GM23338 (cell line): Measurements from ENCODE around the gene SLC39A11. TPM values are rescaled to one million over a fixed set of nuclear protein-coding genes. Genes with fewer than 3 reads are reported as not detected.

Experiments
- ATAC-seq: fragments of 200-7000 bp; cut with Tn5 transposase; 3 replicates; pipeline ENCODE4 v1.9.1; 2020
- DNase-seq: peaks from one replicate; pipeline ENCODE4 v3.0.0-alpha.2; 2015; ENCODE audit warnings: low spot score
- H2AFZ ChIP-seq: fragments of 200-600 bp; sonication (generic); 2 replicates; pipeline ENCODE4 v1.8.0; 2016; ENCODE audit warnings: antibody characterized with exemption, mild to moderate bottlenecking, moderate library complexity
- H3F3A ChIP-seq: fragments of 200-600 bp; sonication (generic); replicated peaks from 2 replicates; pipeline ENCODE4 v1.8.0; 2017; ENCODE audit warnings: antibody characterized with exemption, mixed run types, low read depth
- H3K27ac ChIP-seq: fragments of 200-600 bp; sonication (generic); 2 replicates; pipeline ENCODE4 v1.6.1; 2016; ENCODE audit warnings: low read depth
- H3K27me3 ChIP-seq: fragments of 200-600 bp; sonication (generic); 2 replicates; pipeline ENCODE4 v1.8.0; 2016; ENCODE audit warnings: mild to moderate bottlenecking, mixed run types, moderate library complexity; ENCODE audit not compliant: insufficient read depth
- H3K36me3 ChIP-seq: fragments of 200-600 bp; sonication (generic); 2 replicates; pipeline ENCODE4 v1.8.0; 2016; ENCODE audit warnings: mild to moderate bottlenecking; ENCODE audit not compliant: insufficient read depth
- H3K4me1 ChIP-seq: fragments of 200-600 bp; sonication (generic); 2 replicates; pipeline ENCODE4 v1.8.0; 2016; ENCODE audit warnings: mild to moderate bottlenecking, moderate library complexity; ENCODE audit not compliant: insufficient read depth
- H3K4me2 ChIP-seq: fragments of 200-600 bp; sonication (generic); 2 replicates; pipeline ENCODE4 v1.7.1; 2017; ENCODE audit warnings: mixed run types
- H3K4me3 ChIP-seq: fragments of 200-600 bp; sonication (generic); 2 replicates; pipeline ENCODE4 v1.6.1; 2016; ENCODE audit warnings: mixed run types
- H3K79me2 ChIP-seq: fragments of 200-600 bp; sonication (generic); replicated peaks from 2 replicates; pipeline ENCODE4 v1.8.0; 2017; ENCODE audit warnings: mild to moderate bottlenecking; ENCODE audit not compliant: insufficient read depth
- H3K9me2 ChIP-seq: fragments of 200-600 bp; sonication (generic); 2 replicates; pipeline ENCODE4 v1.8.0; 2017; ENCODE audit not compliant: insufficient read depth
- H4K20me1 ChIP-seq: fragments of 200-600 bp; sonication (generic); replicated peaks from 2 replicates; pipeline ENCODE4 v1.8.0; 2017; ENCODE audit warnings: mild to moderate bottlenecking; ENCODE audit not compliant: insufficient read depth
- H3K27ac Mint-ChIP-seq: 2 replicates; pipeline ENCODE4 v1.8.0; 2020; ENCODE audit warnings: inconsistent platforms, mild to moderate bottlenecking, moderate library complexity, mixed read lengths
- H3K27me3 Mint-ChIP-seq: 3 replicates; pipeline ENCODE4 v1.8.0; 2022; ENCODE audit warnings: low read depth, mild to moderate bottlenecking, moderate library complexity, mixed read lengths, inconsistent platforms; ENCODE audit not compliant: insufficient read depth, poor library complexity
- H3K36me3 Mint-ChIP-seq: 3 replicates; pipeline ENCODE4 v1.8.0; 2021; ENCODE audit warnings: low read depth, mild to moderate bottlenecking, inconsistent platforms, moderate library complexity, mixed read lengths
- H3K4me1 Mint-ChIP-seq: 3 replicates; pipeline ENCODE4 v1.8.0; 2020; ENCODE audit warnings: mild to moderate bottlenecking, inconsistent platforms, mixed read lengths
- H3K4me3 Mint-ChIP-seq: 3 replicates; pipeline ENCODE4 v1.8.0; 2021; ENCODE audit warnings: moderate library complexity, mild to moderate bottlenecking, inconsistent platforms, mixed read lengths
- H3K9me3 Mint-ChIP-seq: 3 replicates; pipeline ENCODE4 v1.8.0; 2020; ENCODE audit warnings: moderate library complexity, mild to moderate bottlenecking, inconsistent platforms, mixed read lengths
- CREB1 ChIP-seq: fragments of 250-450 bp; sonication (Bioruptor Pico); IDR thresholded peaks from 2 replicates; pipeline ENCODE4 v1.5.0; 2020; ENCODE audit warnings: low read depth, mild to moderate bottlenecking, moderate library complexity
- EZH2 ChIP-seq: fragments of 200-600 bp; sonication (generic); IDR thresholded peaks from one replicate; pipeline ENCODE4 v1.8.0; 2017; ENCODE audit warnings: antibody characterized with exemption, mild to moderate bottlenecking, low read depth; ENCODE audit not compliant: unreplicated experiment
- EZH2phosphoT487 ChIP-seq: fragments of 200-600 bp; sonication (generic); IDR thresholded peaks from one replicate; pipeline ENCODE4 v1.8.1; 2018; ENCODE audit warnings: antibody characterized with exemption; ENCODE audit not compliant: unreplicated experiment
- JUNB ChIP-seq: IDR thresholded peaks from one replicate; pipeline ENCODE4 v1.6.1; 2016; ENCODE audit warnings: antibody characterized with exemption; ENCODE audit not compliant: unreplicated experiment
- NANOG ChIP-seq: IDR thresholded peaks from 2 replicates; pipeline ENCODE4 v1.6.1; 2016; ENCODE audit warnings: antibody characterized with exemption, borderline replicate concordance
- ZNF331 ChIP-seq: fragments of 250-450 bp; sonication (Bioruptor Pico); IDR thresholded peaks from 2 replicates; pipeline ENCODE4 v1.5.0; 2020; ENCODE audit warnings: low read depth, mild to moderate bottlenecking, moderate library complexity
- polyA plus RNA-seq: library from polyadenylated mRNA; unstranded; fragments of >200 nt; fragmentation: Nextera tagmentation; extraction: Ambion mirVana; gene quantifications from 2 replicates; pipeline ENCODE4 v1.2.1, GENCODE V29; 2016
- total RNA-seq: library from RNA; depleted of rRNA; stranded (reverse); fragments of >200 nt; shearing (Covaris generic); gene quantifications from 2 replicates; pipeline ENCODE4 v1.2.3, GENCODE V29; 2014
- TF ChIP-seq, protein P1 (sequence below): IDR thresholded peaks from 2 replicates; pipeline ENCODE4 v1.6.1; 2016; ENCODE audit warnings: antibody characterized with exemption
- TF ChIP-seq, protein P2 (sequence below): fragments of 250-450 bp; sonication (Bioruptor Pico); IDR thresholded peaks from 2 replicates; pipeline ENCODE4 v1.5.0; 2020; ENCODE audit warnings: mild to moderate bottlenecking, moderate library complexity
- TF ChIP-seq, protein P3 (sequence below): IDR thresholded peaks from one replicate; pipeline ENCODE4 v1.6.1; 2018; ENCODE audit warnings: antibody characterized with exemption; ENCODE audit not compliant: unreplicated experiment

SLC39A11 gene
- total and polyA plus RNA-seq, 2 experiments from 2014 or later, result 10.8 to 18.1 TPM

DNA sequence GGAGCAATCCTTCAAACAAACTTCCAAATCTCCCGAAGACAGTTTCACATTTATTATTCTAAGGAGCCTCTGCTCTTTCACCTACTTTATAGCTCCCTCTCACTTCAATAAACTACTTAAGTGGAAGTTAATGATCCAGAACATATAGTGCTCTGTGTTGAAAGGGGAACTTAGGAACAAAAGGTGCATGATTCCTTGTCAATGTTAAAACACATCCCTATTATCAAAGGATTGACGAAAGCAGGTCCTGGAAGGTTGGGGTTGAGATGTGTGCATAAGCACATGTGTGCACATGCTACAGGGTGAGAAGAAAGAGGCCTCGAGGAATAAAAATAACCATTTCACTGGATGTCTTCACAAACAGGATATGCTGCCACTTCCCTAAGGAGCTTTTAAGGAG, 170.3 kb downstream of the SLC39A11 start:
- Mint-ChIP-seq H3K4me3 (no peak overlapping the region), H3K9me3 (no peaks in the 10 kb centered on the region), H3K4me1 (no peaks in the 10 kb centered on the region), H3K27ac (no peak overlapping the region), H3K27me3 (peaks cover 3% of the 10 kb centered on the region), H3K36me3 (no peaks in the 10 kb centered on the region)
- Histone ChIP-seq H3K27ac (no peak overlapping the region), H2AFZ (no peak overlapping the region), H3K4me2 (no peak overlapping the region), H3K36me3 (no peaks in the 10 kb centered on the region), H3F3A (no peaks in the 10 kb centered on the region), H3K9me2 (no peaks in the 10 kb centered on the region), H4K20me1 (no peaks in the 10 kb centered on the region), H3K27me3 (no peaks in the 10 kb centered on the region), H3K4me3 (no peak overlapping the region), H3K4me1 (no peaks in the 10 kb centered on the region), H3K79me2 (no peaks in the 10 kb centered on the region)
- ATAC-seq (no peak), DNase-seq (no peak)
- TF ChIP-seq, protein P1, sequence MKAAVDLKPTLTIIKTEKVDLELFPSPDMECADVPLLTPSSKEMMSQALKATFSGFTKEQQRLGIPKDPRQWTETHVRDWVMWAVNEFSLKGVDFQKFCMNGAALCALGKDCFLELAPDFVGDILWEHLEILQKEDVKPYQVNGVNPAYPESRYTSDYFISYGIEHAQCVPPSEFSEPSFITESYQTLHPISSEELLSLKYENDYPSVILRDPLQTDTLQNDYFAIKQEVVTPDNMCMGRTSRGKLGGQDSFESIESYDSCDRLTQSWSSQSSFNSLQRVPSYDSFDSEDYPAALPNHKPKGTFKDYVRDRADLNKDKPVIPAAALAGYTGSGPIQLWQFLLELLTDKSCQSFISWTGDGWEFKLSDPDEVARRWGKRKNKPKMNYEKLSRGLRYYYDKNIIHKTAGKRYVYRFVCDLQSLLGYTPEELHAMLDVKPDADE, result no peak

DNA sequence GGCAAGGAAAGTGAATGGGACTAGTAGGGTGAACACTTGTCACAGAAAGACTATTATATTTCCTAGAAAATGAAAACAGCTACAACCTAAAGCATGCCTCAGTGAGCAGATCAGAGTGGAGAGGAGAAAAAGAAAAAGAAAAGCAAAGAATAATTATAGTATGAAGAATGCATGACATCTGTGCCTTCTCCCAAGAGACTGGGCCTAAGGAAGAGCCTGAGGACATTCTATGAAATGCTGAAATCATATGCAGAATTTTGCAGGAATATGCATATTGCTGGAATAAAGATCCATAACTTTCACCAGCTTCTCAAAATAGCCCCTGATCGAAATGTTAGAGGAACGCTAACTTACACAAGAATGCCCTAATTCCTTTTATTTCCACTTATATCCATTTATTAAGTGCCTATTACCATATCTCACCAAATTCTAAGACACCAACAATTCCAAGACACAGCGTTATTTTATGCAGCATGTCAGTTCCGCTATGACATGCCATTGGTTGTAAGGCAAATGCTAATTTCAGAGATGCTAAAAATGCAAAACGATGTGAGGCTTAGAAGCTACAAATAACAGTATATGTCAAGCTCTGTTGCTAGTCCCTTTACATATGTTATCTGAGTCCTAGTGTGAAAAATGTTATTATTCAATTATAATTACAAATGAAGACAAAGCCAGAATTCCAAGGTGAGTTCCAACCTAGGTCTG, 171.0 kb downstream of the SLC39A11 start:
- Histone ChIP-seq H3K4me1 (no peaks in the 10 kb centered on the region), H3K27me3 (no peaks in the 10 kb centered on the region), H3K27ac (no peak overlapping the region), H3K36me3 (no peaks in the 10 kb centered on the region), H3K9me2 (0 out of 2 replicates have a peak, but pooled peaks cover 3% of the 10 kb centered on the region), H3K4me3 (no peak overlapping the region), H3F3A (no peaks in the 10 kb centered on the region), H4K20me1 (no peaks in the 10 kb centered on the region), H3K4me2 (no peak overlapping the region), H3K79me2 (no peaks in the 10 kb centered on the region), H2AFZ (no peak overlapping the region)
- H3K27ac Mint-ChIP-seq, result no peak overlapping the region
- no peak overlapping the region for H3K4me3 Mint-ChIP-seq
- no peaks in the 10 kb centered on the region for H3K9me3 Mint-ChIP-seq
- ATAC-seq (no peak), DNase-seq (no peak)
- H3K36me3 Mint-ChIP-seq, result no peaks in the 10 kb centered on the region
- peaks cover 3% of the 10 kb centered on the region for H3K27me3 Mint-ChIP-seq
- H3K4me1 Mint-ChIP-seq, result no peaks in the 10 kb centered on the region
- TF ChIP-seq EZH2phosphoT487 (no peak), JUNB (no peak), EZH2 (no peak), NANOG (no peak), ZNF331 (no peak), CREB1 (no peak)
- TF ChIP-seq, protein P2, sequence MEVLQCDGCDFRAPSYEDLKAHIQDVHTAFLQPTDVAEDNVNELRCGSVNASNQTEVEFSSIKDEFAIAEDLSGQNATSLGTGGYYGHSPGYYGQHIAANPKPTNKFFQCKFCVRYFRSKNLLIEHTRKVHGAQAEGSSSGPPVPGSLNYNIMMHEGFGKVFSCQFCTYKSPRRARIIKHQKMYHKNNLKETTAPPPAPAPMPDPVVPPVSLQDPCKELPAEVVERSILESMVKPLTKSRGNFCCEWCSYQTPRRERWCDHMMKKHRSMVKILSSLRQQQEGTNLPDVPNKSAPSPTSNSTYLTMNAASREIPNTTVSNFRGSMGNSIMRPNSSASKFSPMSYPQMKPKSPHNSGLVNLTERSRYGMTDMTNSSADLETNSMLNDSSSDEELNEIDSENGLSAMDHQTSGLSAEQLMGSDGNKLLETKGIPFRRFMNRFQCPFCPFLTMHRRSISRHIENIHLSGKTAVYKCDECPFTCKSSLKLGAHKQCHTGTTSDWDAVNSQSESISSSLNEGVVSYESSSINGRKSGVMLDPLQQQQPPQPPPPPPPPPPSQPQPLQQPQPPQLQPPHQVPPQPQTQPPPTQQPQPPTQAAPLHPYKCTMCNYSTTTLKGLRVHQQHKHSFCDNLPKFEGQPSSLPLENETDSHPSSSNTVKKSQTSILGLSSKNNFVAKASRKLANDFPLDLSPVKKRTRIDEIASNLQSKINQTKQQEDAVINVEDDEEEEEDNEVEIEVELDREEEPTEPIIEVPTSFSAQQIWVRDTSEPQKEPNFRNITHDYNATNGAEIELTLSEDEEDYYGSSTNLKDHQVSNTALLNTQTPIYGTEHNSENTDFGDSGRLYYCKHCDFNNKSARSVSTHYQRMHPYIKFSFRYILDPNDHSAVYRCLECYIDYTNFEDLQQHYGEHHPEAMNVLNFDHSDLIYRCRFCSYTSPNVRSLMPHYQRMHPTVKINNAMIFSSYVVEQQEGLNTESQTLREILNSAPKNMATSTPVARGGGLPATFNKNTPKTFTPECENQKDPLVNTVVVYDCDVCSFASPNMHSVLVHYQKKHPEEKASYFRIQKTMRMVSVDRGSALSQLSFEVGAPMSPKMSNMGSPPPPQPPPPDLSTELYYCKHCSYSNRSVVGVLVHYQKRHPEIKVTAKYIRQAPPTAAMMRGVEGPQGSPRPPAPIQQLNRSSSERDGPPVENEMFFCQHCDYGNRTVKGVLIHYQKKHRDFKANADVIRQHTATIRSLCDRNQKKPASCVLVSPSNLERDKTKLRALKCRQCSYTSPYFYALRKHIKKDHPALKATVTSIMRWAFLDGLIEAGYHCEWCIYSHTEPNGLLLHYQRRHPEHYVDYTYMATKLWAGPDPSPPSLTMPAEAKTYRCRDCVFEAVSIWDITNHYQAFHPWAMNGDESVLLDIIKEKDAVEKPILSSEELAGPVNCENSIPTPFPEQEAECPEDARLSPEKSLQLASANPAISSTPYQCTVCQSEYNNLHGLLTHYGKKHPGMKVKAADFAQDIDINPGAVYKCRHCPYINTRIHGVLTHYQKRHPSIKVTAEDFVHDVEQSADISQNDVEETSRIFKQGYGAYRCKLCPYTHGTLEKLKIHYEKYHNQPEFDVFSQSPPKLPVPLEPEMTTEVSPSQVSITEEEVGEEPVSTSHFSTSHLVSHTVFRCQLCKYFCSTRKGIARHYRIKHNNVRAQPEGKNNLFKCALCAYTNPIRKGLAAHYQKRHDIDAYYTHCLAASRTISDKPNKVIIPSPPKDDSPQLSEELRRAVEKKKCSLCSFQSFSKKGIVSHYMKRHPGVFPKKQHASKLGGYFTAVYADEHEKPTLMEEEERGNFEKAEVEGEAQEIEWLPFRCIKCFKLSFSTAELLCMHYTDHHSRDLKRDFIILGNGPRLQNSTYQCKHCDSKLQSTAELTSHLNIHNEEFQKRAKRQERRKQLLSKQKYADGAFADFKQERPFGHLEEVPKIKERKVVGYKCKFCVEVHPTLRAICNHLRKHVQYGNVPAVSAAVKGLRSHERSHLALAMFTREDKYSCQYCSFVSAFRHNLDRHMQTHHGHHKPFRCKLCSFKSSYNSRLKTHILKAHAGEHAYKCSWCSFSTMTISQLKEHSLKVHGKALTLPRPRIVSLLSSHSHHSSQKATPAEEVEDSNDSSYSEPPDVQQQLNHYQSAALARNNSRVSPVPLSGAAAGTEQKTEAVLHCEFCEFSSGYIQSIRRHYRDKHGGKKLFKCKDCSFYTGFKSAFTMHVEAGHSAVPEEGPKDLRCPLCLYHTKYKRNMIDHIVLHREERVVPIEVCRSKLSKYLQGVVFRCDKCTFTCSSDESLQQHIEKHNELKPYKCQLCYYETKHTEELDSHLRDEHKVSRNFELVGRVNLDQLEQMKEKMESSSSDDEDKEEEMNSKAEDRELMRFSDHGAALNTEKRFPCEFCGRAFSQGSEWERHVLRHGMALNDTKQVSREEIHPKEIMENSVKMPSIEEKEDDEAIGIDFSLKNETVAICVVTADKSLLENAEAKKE (CRISPR knock-in tag), result no peak
- TF ChIP-seq, protein P1, result no peak
- TF ChIP-seq, protein P3, sequence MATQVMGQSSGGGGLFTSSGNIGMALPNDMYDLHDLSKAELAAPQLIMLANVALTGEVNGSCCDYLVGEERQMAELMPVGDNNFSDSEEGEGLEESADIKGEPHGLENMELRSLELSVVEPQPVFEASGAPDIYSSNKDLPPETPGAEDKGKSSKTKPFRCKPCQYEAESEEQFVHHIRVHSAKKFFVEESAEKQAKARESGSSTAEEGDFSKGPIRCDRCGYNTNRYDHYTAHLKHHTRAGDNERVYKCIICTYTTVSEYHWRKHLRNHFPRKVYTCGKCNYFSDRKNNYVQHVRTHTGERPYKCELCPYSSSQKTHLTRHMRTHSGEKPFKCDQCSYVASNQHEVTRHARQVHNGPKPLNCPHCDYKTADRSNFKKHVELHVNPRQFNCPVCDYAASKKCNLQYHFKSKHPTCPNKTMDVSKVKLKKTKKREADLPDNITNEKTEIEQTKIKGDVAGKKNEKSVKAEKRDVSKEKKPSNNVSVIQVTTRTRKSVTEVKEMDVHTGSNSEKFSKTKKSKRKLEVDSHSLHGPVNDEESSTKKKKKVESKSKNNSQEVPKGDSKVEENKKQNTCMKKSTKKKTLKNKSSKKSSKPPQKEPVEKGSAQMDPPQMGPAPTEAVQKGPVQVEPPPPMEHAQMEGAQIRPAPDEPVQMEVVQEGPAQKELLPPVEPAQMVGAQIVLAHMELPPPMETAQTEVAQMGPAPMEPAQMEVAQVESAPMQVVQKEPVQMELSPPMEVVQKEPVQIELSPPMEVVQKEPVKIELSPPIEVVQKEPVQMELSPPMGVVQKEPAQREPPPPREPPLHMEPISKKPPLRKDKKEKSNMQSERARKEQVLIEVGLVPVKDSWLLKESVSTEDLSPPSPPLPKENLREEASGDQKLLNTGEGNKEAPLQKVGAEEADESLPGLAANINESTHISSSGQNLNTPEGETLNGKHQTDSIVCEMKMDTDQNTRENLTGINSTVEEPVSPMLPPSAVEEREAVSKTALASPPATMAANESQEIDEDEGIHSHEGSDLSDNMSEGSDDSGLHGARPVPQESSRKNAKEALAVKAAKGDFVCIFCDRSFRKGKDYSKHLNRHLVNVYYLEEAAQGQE, result no peak
